OCI-LY1 (cell line): Measurements from ENCODE around the gene DZIP3.

Source experiments
- H2AFZ ChIP-seq: fragments of 200-600 bp; sonication (generic), shearing (Covaris generic); 2 replicates; pipeline ENCODE4 v1.6.0; 2014; ENCODE audit warnings: antibody characterized with exemption, mild to moderate bottlenecking, low read length
- H3F3A ChIP-seq: fragments of 200-600 bp; sonication (generic), shearing (Covaris generic); 2 replicates; pipeline ENCODE4 v1.6.0; 2014; ENCODE audit warnings: mild to moderate bottlenecking, antibody characterized with exemption, low read length, moderate library complexity; ENCODE audit not compliant: insufficient read depth
- H3K27ac ChIP-seq: fragments of 200-600 bp; sonication (generic); 2 replicates; pipeline ENCODE4 v1.5.1; 2014; ENCODE audit warnings: low read length, mixed run types, mild to moderate bottlenecking, low read depth; ENCODE audit not compliant: poor library complexity, severe bottlenecking
- H3K27me3 ChIP-seq: fragments of 200-600 bp; sonication (generic); 2 replicates; pipeline ENCODE4 v1.6.0; 2014; ENCODE audit warnings: antibody characterized with exemption, mild to moderate bottlenecking, low read length, moderate library complexity; ENCODE audit not compliant: insufficient read depth
- H3K36me3 ChIP-seq: fragments of 200-600 bp; sonication (generic); 2 replicates; pipeline ENCODE4 v1.6.1; 2014; ENCODE audit warnings: mild to moderate bottlenecking, antibody characterized with exemption, low read length, moderate library complexity, mixed read lengths; ENCODE audit not compliant: insufficient read depth
- H3K4me1 ChIP-seq: fragments of 200-600 bp; sonication (generic); 2 replicates; pipeline ENCODE4 v1.5.1; 2014; ENCODE audit warnings: mild to moderate bottlenecking, low read length, moderate library complexity; ENCODE audit not compliant: insufficient read depth, severe bottlenecking
- H3K4me2 ChIP-seq: fragments of 200-600 bp; sonication (generic), shearing (Covaris generic); 2 replicates; pipeline ENCODE4 v1.6.1; 2014; ENCODE audit warnings: low read length
- H3K4me3 ChIP-seq: fragments of 200-600 bp; sonication (generic); 2 replicates; pipeline ENCODE4 v1.5.1; 2014; ENCODE audit warnings: low read length, low read depth, mild to moderate bottlenecking, mixed read lengths; ENCODE audit not compliant: poor library complexity, severe bottlenecking
- H3K79me2 ChIP-seq: fragments of 200-600 bp; shearing (Covaris generic); 2 replicates; pipeline ENCODE4 v1.6.1; 2016; ENCODE audit warnings: mixed run types, low read length, mixed read lengths; ENCODE audit not compliant: insufficient read depth
- H3K9ac ChIP-seq: fragments of 200-600 bp; sonication (generic), shearing (Covaris generic); 2 replicates; pipeline ENCODE4 v1.6.1; 2014; ENCODE audit warnings: mild to moderate bottlenecking, low read length, mixed read lengths
- H3K9me2 ChIP-seq: fragments of 200-600 bp; sonication (generic), shearing (Covaris generic); 2 replicates; pipeline ENCODE4 v1.6.1; 2014; ENCODE audit warnings: low read depth, mild to moderate bottlenecking, low read length, mixed read lengths
- H3K9me3 ChIP-seq: fragments of 200-600 bp; shearing (Covaris generic); 2 replicates; pipeline ENCODE4 v1.6.1; 2014; ENCODE audit warnings: low read length, mixed read lengths
- H4K20me1 ChIP-seq: fragments of 200-600 bp; sonication (generic), shearing (Covaris generic); 2 replicates; pipeline ENCODE4 v1.6.0; 2016; ENCODE audit warnings: mild to moderate bottlenecking, low read length; ENCODE audit not compliant: insufficient read depth
- CTCF ChIP-seq: fragments of 200-600 bp; sonication (generic), shearing (Covaris generic); IDR thresholded peaks from 2 replicates; pipeline ENCODE4 v1.5.1; 2017; ENCODE audit warnings: mild to moderate bottlenecking, antibody characterized with exemption, low read length, moderate library complexity, mixed read lengths
- EZH2 ChIP-seq: fragments of 200-600 bp; sonication (generic), shearing (Covaris generic); IDR thresholded peaks from 2 replicates; pipeline ENCODE4 v1.8.0; 2017; ENCODE audit warnings: borderline replicate concordance, mixed run types, mild to moderate bottlenecking, antibody characterized with exemption, low read length, moderate library complexity, mixed read lengths

DZIP3 gene

GRCh38 chr3:108602249-108602934 lies 12.9 kb downstream of the DZIP3 start:
- H3K9me2 ChIP-seq = no peaks in the 10 kb centered on the region
- no peak overlapping the region for H3K9ac ChIP-seq
- H3K27me3 ChIP-seq = no peaks in the 10 kb centered on the region
- no peak overlapping the region for H3K4me3 ChIP-seq
- H2AFZ ChIP-seq = no peak overlapping the region
- H3K79me2 ChIP-seq = no peaks in the 10 kb centered on the region
- H3K36me3 ChIP-seq = peaks cover 17% of the 10 kb centered on the region
- no peaks in the 10 kb centered on the region for H4K20me1 ChIP-seq
- peaks cover 20% of the 10 kb centered on the region for H3K4me1 ChIP-seq
- 0 out of 2 replicates have a peak, but pooled peaks cover 4% of the 10 kb centered on the region for H3K9me3 ChIP-seq
- no peak overlapping the region for H3K27ac ChIP-seq
- H3F3A ChIP-seq = no peaks in the 10 kb centered on the region
- no peak overlapping the region for H3K4me2 ChIP-seq
- TF ChIP-seq CTCF (no peak), EZH2 (no peak)

GRCh38 chr3:108602935-108603294 lies 13.4 kb downstream of the DZIP3 start:
- Histone ChIP-seq H3K27me3 (no peaks in the 10 kb centered on the region), H3K4me2 (no peak overlapping the region), H3K36me3 (peaks cover 17% of the 10 kb centered on the region), H3K9me3 (0 out of 2 replicates have a peak, but pooled peaks cover 4% of the 10 kb centered on the region), H3K4me1 (peaks cover 20% of the 10 kb centered on the region), H3F3A (no peaks in the 10 kb centered on the region), H4K20me1 (no peaks in the 10 kb centered on the region), H3K4me3 (no peak overlapping the region), H3K9ac (no peak overlapping the region), H2AFZ (no peak overlapping the region), H3K9me2 (no peaks in the 10 kb centered on the region), H3K27ac (no peak overlapping the region), H3K79me2 (no peaks in the 10 kb centered on the region)
- TF ChIP-seq CTCF (no peak), EZH2 (no peak)

- TF ChIP-seq CTCF (no peak), EZH2 (no peak)
- H3K36me3 ChIP-seq = peaks cover 17% of the 10 kb centered on the region
- H3F3A ChIP-seq = no peaks in the 10 kb centered on the region
- H3K9ac ChIP-seq = no peak overlapping the region; the same call in 1 of the 2 replicates
- no peak overlapping the region for H3K4me2 ChIP-seq
- no peaks in the 10 kb centered on the region for H3K79me2 ChIP-seq
- H3K27ac ChIP-seq = no peak overlapping the region
- H2AFZ ChIP-seq = no peak overlapping the region
- 0 out of 2 replicates have a peak, but pooled peaks cover 4% of the 10 kb centered on the region for H3K9me3 ChIP-seq
- peaks cover 20% of the 10 kb centered on the region for H3K4me1 ChIP-seq
- no peak overlapping the region for H3K4me3 ChIP-seq
- no peaks in the 10 kb centered on the region for H3K9me2 ChIP-seq
- H3K27me3 ChIP-seq = no peaks in the 10 kb centered on the region
- H4K20me1 ChIP-seq = no peaks in the 10 kb centered on the region
Measured at GRCh38 chr3:108603691-108604090, 14.2 kb downstream of the DZIP3 start.
